Measurements from ENCODE around the gene SULT1C2. TPM values are rescaled to one million over a fixed set of nuclear protein-coding genes. Genes with fewer than 3 reads are reported as not detected.

Gene SULT1C2
- total and polyA plus RNA-seq, 10 of the 15 experiments (the other 5 are each of a cell fraction or from before 2014, with no cell fraction given) = 0.03 to 0.07 (median 0.04) TPM; not detected in 7

GRCh38 chr2:108287169-108287568, 1.5 kb upstream of the SULT1C2 start:
- ChIA-PET POLR2A (interaction anchor here (0.7 kb wide), 1 partner anchor 11 kb away, joined by 4 read pairs; no protein-coding TSS in a partner anchor), CTCF (no interaction called here), SMC1A (ENCODE audit: uncharacterized antibody, unreplicated experiment) (no interaction called here), RAD21 (ENCODE audit: unreplicated experiment) (no interaction called here)
- no peak overlapping the region for H3K4me2 ChIP-seq (ENCODE audit: control insufficient read depth, insufficient read depth)
- H3K9me3 ChIP-seq (replicated peaks; ENCODE audit: control insufficient read depth, insufficient read depth, low read length) = no peaks in the 10 kb centered on the region
- WGBS (ENCODE audit: insufficient coverage, insufficient replicate concordance, low lambda C conversion rate, missing lambda C conversion rate) = 60% methylated on average over 2 of the region's 2 CpGs
- H3K4me3 ChIP-seq = no peak overlapping the region
- intact Hi-C loops (cut with micrococcal nuclease; ENCODE audit: unreplicated experiment) (no loop called here), in situ Hi-C loops (cut with MboI) (no loop called here)
- ATAC-seq (no peak), DNase-seq (ENCODE audit: low read depth, low spot score) (no peak), FAIRE-seq (no peak)
- no peak overlapping the region for H3K27ac ChIP-seq (ENCODE audit: control insufficient read depth, insufficient read depth)
- H3K4me1 ChIP-seq (ENCODE audit: control insufficient read depth, insufficient read depth, low read length) = no peaks in the 10 kb centered on the region; the same call in 1 of the 2 replicates
- BruUV-seq (replicated peaks) = no TSS peak
- no peaks in the 10 kb centered on the region for H3K79me2 ChIP-seq (ENCODE audit: control insufficient read depth, insufficient read depth, low read length)
- H2AFZ ChIP-seq (ENCODE audit: control insufficient read depth, low read depth, low read length) = no peak overlapping the region
- no peaks in the 10 kb centered on the region; a peak in 1 of 4 replicates for H3K27me3 ChIP-seq (replicated peaks in 1 of 2; ENCODE audit: control insufficient read depth in 2 of 2, insufficient read depth in 2 of 2, low read length in 1 of 2)
- no peaks in the 10 kb centered on the region for H3K36me3 ChIP-seq (ENCODE audit: control insufficient read depth in 2 of 2, insufficient read depth in 2 of 2, low read length in 1 of 2)
- H4K20me1 ChIP-seq (ENCODE audit: control insufficient read depth, insufficient read depth) = no peaks in the 10 kb centered on the region
- H3K9ac ChIP-seq (ENCODE audit: control insufficient read depth, insufficient read depth, low read length) = no peak overlapping the region
- TF ChIP-seq ZBTB33 (IDR thresholded peaks at IDR 0.05) (no peak), ZNF687 (IDR thresholded peaks at IDR 0.05) (no peak), ZNF24 (IDR thresholded peaks at IDR 0.05) (no peak), EP300 (IDR thresholded peaks at IDR 0.05; ENCODE audit: borderline replicate concordance in 1 of 2, control insufficient read depth in 1 of 2, low read depth in 2 of 2, low read length in 2 of 2) (no peak), ZNF207 (IDR thresholded peaks at IDR 0.05; ENCODE audit: borderline replicate concordance) (no peak), ZNF592 (IDR thresholded peaks at IDR 0.05) (no peak), TAF1 (IDR thresholded peaks at IDR 0.05; ENCODE audit: borderline replicate concordance, low read depth, low read length) (no peak), HDAC2 (IDR thresholded peaks at IDR 0.05) (no peak), TCF3 (IDR thresholded peaks at IDR 0.05; ENCODE audit: borderline replicate concordance, insufficient read depth, low read depth, low read length) (no peak), ELK1 (IDR thresholded peaks at IDR 0.05; ENCODE audit: low read depth, low read length) (no peak), PBX3 (IDR thresholded peaks at IDR 0.05; ENCODE audit: insufficient replicate concordance, low read depth, low read length) (no peak)
